ENCODE measurements around the gene FREM3. TPM values are rescaled to one million over a fixed set of nuclear protein-coding genes. Genes with fewer than 3 reads are reported as not detected.

FREM3 gene
- total RNA-seq, 1 donor from 2014 or later = not detected

GRCh38 chr4:143701365-143701764 lies 890 bp upstream of the FREM3 start:
- Mint-ChIP-seq H3K4me1 (peaks cover 7% of the 10 kb centered on the region), H3K9me3 (peaks cover 9% of the 10 kb centered on the region), H3K36me3 (no peaks in the 10 kb centered on the region), H3K4me3 (peak overlapping the region; percentile 82), H3K27ac (no peak overlapping the region), H3K27me3 (ENCODE audit: insufficient read depth, low read depth) (peaks cover 32% of the 10 kb centered on the region)
- no peak for DNase-seq (ENCODE audit: low spot score)
- Histone ChIP-seq H3K9me3 (ENCODE audit: low read depth) (no peaks in the 10 kb centered on the region), H3F3A (ENCODE audit: low read depth) (no peaks in the 10 kb centered on the region), H3K79me2 (ENCODE audit: low read depth) (no peaks in the 10 kb centered on the region), H2AFZ (replicated peaks) (no peak overlapping the region), H4K20me1 (ENCODE audit: low read depth) (peaks cover 7% of the 10 kb centered on the region), H3K4me1 (peaks cover 6% of the 10 kb centered on the region), H3K36me3 (no peaks in the 10 kb centered on the region), H3K9ac (no peak overlapping the region), H3K27me3 (peaks cover 81% of the 10 kb centered on the region), H3K4me2 (peak overlapping the region; percentile 96), H3K27ac (no peak overlapping the region), H3K4me3 (peak overlapping the region; percentile 64)
- TF ChIP-seq EZH2 (IDR thresholded peaks at IDR 0.05) = no peak
- TF ChIP-seq, protein P1, sequence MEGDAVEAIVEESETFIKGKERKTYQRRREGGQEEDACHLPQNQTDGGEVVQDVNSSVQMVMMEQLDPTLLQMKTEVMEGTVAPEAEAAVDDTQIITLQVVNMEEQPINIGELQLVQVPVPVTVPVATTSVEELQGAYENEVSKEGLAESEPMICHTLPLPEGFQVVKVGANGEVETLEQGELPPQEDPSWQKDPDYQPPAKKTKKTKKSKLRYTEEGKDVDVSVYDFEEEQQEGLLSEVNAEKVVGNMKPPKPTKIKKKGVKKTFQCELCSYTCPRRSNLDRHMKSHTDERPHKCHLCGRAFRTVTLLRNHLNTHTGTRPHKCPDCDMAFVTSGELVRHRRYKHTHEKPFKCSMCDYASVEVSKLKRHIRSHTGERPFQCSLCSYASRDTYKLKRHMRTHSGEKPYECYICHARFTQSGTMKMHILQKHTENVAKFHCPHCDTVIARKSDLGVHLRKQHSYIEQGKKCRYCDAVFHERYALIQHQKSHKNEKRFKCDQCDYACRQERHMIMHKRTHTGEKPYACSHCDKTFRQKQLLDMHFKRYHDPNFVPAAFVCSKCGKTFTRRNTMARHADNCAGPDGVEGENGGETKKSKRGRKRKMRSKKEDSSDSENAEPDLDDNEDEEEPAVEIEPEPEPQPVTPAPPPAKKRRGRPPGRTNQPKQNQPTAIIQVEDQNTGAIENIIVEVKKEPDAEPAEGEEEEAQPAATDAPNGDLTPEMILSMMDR (IDR thresholded peaks at IDR 0.05) = no peak
- TF ChIP-seq EZH2phosphoT487 (IDR thresholded peaks at IDR 0.05) = no peak

DNA sequence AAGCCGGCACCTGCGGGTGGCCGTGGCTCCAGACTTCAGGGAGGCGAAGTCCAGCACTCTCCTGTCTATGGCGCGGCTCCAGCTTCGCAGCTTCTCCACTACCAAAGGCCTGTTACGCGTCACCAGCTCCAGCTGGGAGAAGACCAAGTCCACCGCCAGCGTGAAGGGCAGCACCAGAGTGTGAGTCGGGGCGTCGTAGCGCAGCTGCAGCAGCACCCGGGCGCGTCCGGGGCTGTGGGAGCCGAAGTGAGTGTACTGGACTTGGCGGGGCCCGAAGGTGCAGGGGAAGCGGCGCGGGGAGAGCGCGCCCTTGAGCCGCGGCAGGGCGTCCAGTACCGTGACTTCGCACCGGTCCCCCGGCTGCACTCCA lies 444 bp downstream of the FREM3 start:
- peak overlapping the region; percentile 96 for H3K4me2 ChIP-seq
- peaks cover 7% of the 10 kb centered on the region for H4K20me1 ChIP-seq (ENCODE audit: low read depth)
- H3K27me3 Mint-ChIP-seq (ENCODE audit: insufficient read depth, low read depth) = peaks cover 37% of the 10 kb centered on the region
- H3K27ac ChIP-seq = no peak overlapping the region
- H3K4me3 ChIP-seq = peak overlapping the region; percentile 64
- no peaks in the 10 kb centered on the region for H3K36me3 ChIP-seq
- H3K79me2 ChIP-seq (ENCODE audit: low read depth) = no peaks in the 10 kb centered on the region
- no peaks in the 10 kb centered on the region for H3F3A ChIP-seq (ENCODE audit: low read depth)
- no peaks in the 10 kb centered on the region for H3K9me3 ChIP-seq (ENCODE audit: low read depth)
- no peak for TF ChIP-seq EZH2 (IDR thresholded peaks at IDR 0.05)
- no peak for TF ChIP-seq EZH2phosphoT487 (IDR thresholded peaks at IDR 0.05)
- TF ChIP-seq, protein P1 (IDR thresholded peaks at IDR 0.05) = no peak
- H3K36me3 Mint-ChIP-seq = no peaks in the 10 kb centered on the region
- H3K27me3 ChIP-seq = peaks cover 77% of the 10 kb centered on the region
- peak; percentile 19 for DNase-seq (ENCODE audit: low spot score)
- H3K27ac Mint-ChIP-seq = no peak overlapping the region
- H3K9ac ChIP-seq = no peak overlapping the region
- H3K4me1 ChIP-seq = peaks cover 6% of the 10 kb centered on the region
- H3K4me1 Mint-ChIP-seq = peaks cover 7% of the 10 kb centered on the region
- H3K9me3 Mint-ChIP-seq = peaks cover 9% of the 10 kb centered on the region
- peak overlapping the region; percentile 15 for H2AFZ ChIP-seq (replicated peaks)
- peak overlapping the region; percentile 77 for H3K4me3 Mint-ChIP-seq

GRCh38 chr4:143699331-143700045 lies 987 bp downstream of the FREM3 start:
- Histone ChIP-seq H3K9ac (no peak overlapping the region), H3K4me3 (peak overlapping the region; percentile 64), H3K27me3 (peaks cover 75% of the 10 kb centered on the region), H3F3A (ENCODE audit: low read depth) (no peaks in the 10 kb centered on the region), H3K79me2 (ENCODE audit: low read depth) (no peaks in the 10 kb centered on the region), H4K20me1 (ENCODE audit: low read depth) (peaks cover 7% of the 10 kb centered on the region), H3K4me1 (peaks cover 6% of the 10 kb centered on the region), H3K36me3 (no peaks in the 10 kb centered on the region), H3K27ac (no peak overlapping the region), H3K4me2 (peak overlapping the region; percentile 96), H2AFZ (replicated peaks) (no peak overlapping the region), H3K9me3 (ENCODE audit: low read depth) (no peaks in the 10 kb centered on the region)
- peaks cover 7% of the 10 kb centered on the region for H3K4me1 Mint-ChIP-seq
- H3K27ac Mint-ChIP-seq = no peak overlapping the region
- peaks cover 9% of the 10 kb centered on the region for H3K9me3 Mint-ChIP-seq
- TF ChIP-seq EZH2 (IDR thresholded peaks at IDR 0.05) (no peak), EZH2phosphoT487 (IDR thresholded peaks at IDR 0.05) (no peak)
- TF ChIP-seq, protein P1 (IDR thresholded peaks at IDR 0.05) = no peak
- no peaks in the 10 kb centered on the region for H3K36me3 Mint-ChIP-seq
- H3K4me3 Mint-ChIP-seq = no peak overlapping the region
- no peak for DNase-seq (ENCODE audit: low spot score)
- peaks cover 37% of the 10 kb centered on the region for H3K27me3 Mint-ChIP-seq (ENCODE audit: insufficient read depth, low read depth)
